Jurkat, Clone E6-1 (cell line): ENCODE measurements around the gene MYH3.

Experiments
- DNase-seq: peaks from one replicate; pipeline ENCODE4 v3.0.0-alpha.2; 2011; ENCODE audit warnings: low read depth, low spot score
- H3K4me3 ChIP-seq: 2 replicates; pipeline ENCODE4 v1.5.1; 2011; ENCODE audit warnings: mild to moderate bottlenecking, low read length, control low read depth, moderate library complexity

The MYH3 gene

GRCh38 chr17:10652984-10653659 lies 4.0 kb downstream of the MYH3 start:
- no peak overlapping the region for H3K4me3 ChIP-seq
- DNase-seq: no peak

- no peak for DNase-seq
- H3K4me3 ChIP-seq: no peak overlapping the region
These were observed 5.2 kb downstream of the MYH3 start for GRCh38 chr17:10651927-10652326.

- H3K4me3 ChIP-seq: no peak overlapping the region
- DNase-seq: no peak
These were observed 7.5 kb downstream of the MYH3 start for GRCh38 chr17:10649602-10650001.

GRCh38 chr17:10648956-10649355 lies 8.2 kb downstream of the MYH3 start:
- no peak for DNase-seq
- H3K4me3 ChIP-seq: no peak overlapping the region

- no peak overlapping the region for H3K4me3 ChIP-seq
- no peak for DNase-seq
These were observed 8.7 kb downstream of the MYH3 start for GRCh38 chr17:10648381-10648780.

- H3K4me3 ChIP-seq: no peak overlapping the region
- peak; percentile 39 for DNase-seq
These were observed 10.6 kb downstream of the MYH3 start for GRCh38 chr17:10646392-10646990.

GRCh38 chr17:10640475-10640874 lies 16.6 kb downstream of the MYH3 start:
- no peak overlapping the region for H3K4me3 ChIP-seq
- no peak for DNase-seq

- H3K4me3 ChIP-seq: no peak overlapping the region
- no peak for DNase-seq
These were observed 19.0 kb downstream of the MYH3 start for GRCh38 chr17:10638151-10638550.

GRCh38 chr17:10635290-10635689 lies 21.8 kb downstream of the MYH3 start:
- H3K4me3 ChIP-seq: no peak overlapping the region
- no peak for DNase-seq

GRCh38 chr17:10633738-10634379 lies 23.2 kb downstream of the MYH3 start:
- no peak overlapping the region for H3K4me3 ChIP-seq
- DNase-seq: no peak

GRCh38 chr17:10631701-10632100 lies 25.4 kb downstream of the MYH3 start:
- H3K4me3 ChIP-seq: no peak overlapping the region
- DNase-seq: no peak

GRCh38 chr17:10631048-10631700 lies 25.9 kb downstream of the MYH3 start:
- no peak for DNase-seq
- no peak overlapping the region for H3K4me3 ChIP-seq

GRCh38 chr17:10629706-10630105 lies 27.4 kb downstream of the MYH3 start:
- no peak for DNase-seq
- no peak overlapping the region for H3K4me3 ChIP-seq

GRCh38 chr17:10628756-10629155 lies 28.4 kb downstream of the MYH3 start:
- no peak overlapping the region for H3K4me3 ChIP-seq

GRCh38 chr17:10626390-10626789 lies 30.7 kb downstream of the MYH3 start:
- DNase-seq: no peak
- H3K4me3 ChIP-seq: no peak overlapping the region

More at GRCh38 chr17:10628756-10629155, 28.4 kb downstream of the MYH3 start:
- no peak for DNase-seq

- H3K4me3 ChIP-seq: no peak overlapping the region
- DNase-seq: no peak
These were observed 32.1 kb downstream of the MYH3 start for GRCh38 chr17:10624969-10625368.

- no peak overlapping the region for H3K4me3 ChIP-seq
- DNase-seq: no peak
These were observed 33.3 kb downstream of the MYH3 start for GRCh38 chr17:10623737-10624338.

- DNase-seq: no peak
- H3K4me3 ChIP-seq: no peak overlapping the region
These were observed 34.3 kb downstream of the MYH3 start for GRCh38 chr17:10622617-10623485.

- H3K4me3 ChIP-seq: no peak overlapping the region
- DNase-seq: no peak
These were observed 35.7 kb downstream of the MYH3 start for GRCh38 chr17:10621397-10621796.
